ENCODE data around the gene NFE2L3. TPM values are rescaled to one million over a fixed set of nuclear protein-coding genes. Genes with fewer than 3 reads are reported as not detected.

NFE2L3 gene
- total RNA-seq, 1 donor from 2014 or later: 9.8 TPM

Other genes starting within 250 kb of the NFE2L3 start
- 135 TPM for gene HNRNPA2B1, start 48.5 kb downstream of the NFE2L3 start, total RNA-seq
- gene CBX3, start 49.5 kb downstream of the NFE2L3 start, total RNA-seq: 183 TPM
- gene SNX10, start 139.7 kb downstream of the NFE2L3 start, total RNA-seq: 37.1 TPM